Measurements from ENCODE around the gene AASDHPPT. TPM values are rescaled to one million over a fixed set of nuclear protein-coding genes. Genes with fewer than 3 reads are reported as not detected.

The AASDHPPT gene
- total RNA-seq, result 10 to 100 TPM; 35.3 to 49.0 (median 42.4) TPM

DNA sequence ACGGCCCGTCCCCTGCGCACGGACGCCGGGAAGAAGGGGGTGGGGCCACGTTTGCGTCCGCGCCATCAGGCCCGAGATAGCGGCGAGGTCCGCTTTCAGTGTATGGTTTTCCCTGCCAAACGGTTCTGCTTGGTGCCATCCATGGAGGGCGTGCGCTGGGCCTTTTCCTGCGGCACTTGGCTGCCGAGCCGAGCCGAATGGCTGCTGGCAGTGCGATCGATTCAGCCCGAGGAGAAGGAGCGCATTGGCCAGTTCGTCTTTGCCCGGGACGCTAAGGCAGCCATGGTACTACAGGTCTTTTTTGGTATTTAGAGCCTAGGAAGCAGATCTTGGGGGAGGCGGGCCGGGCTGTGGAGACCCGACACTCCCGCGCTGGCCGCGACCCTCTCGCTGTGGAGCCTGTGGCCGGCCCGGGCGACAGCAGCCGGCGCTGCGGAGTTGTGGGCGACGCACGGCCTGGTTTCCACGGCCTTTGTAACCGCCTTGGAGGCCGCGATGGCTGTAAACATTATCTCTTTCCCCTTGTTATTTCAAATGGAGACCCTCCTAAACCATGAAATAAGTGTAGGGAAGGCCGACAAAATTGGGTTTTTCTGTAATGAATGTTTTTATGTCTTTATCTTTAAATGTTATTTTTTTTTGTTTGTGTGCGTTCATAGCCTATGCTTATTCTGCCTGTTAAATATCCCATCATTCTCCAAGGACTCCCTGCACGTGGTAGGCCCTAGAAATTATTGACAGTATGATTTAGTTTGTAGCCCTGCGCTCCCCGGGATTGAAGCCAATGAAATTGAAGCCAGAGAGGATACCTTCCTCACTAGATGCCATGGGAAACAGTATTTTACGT lies at the start of gene AASDHPPT:
TSS of gene AASDHPPT (plus strand) at position 54 of the 847 bp plus-strand sequence. CDS start at position 103, 49 bp downstream.
- peak; percentile 6 to 7 for DNase-seq
- Histone ChIP-seq H3K4me1 (peaks cover 8 to 11% of the 10 kb centered on the region in 2 donors), H3K27ac (peak within 1 kb of the TSS; percentile 94 to 97 (median 96)), H3K27me3 (no peaks in the 10 kb centered on the region), H3K4me3 (replicated peaks in 1 of 3) (peak within 1 kb of the TSS; percentile 75 to 94 (median 84)), H3K9me3 (no peaks in the 10 kb centered on the region), H3K36me3 (peaks cover 0 to 10% of the 10 kb centered on the region in 2 donors)
- TF ChIP-seq POLR2A (IDR thresholded peaks at IDR 0.05) (peak in 1 of 2 donors; percentile 65), CTCF (IDR thresholded peaks at IDR 0.05) (peak in 1 of 6 experiments; percentile 10)
- WGBS, 2 donors, result 1% methylated on average over 27 of the region's 55 CpGs
- intact Hi-C loops (cut with DNase I), result loop anchor here (10.0 kb wide), 1 partner anchor 53 kb away; the partner anchor contains the start of gene MSANTD4

GRCh38 chr11:106030609-106031008 lies 46.9 kb upstream of the AASDHPPT start:
- H3K27ac ChIP-seq, result no peak overlapping the region
- H3K27me3 ChIP-seq, result no peaks in the 10 kb centered on the region
- no peak for DNase-seq
- TF ChIP-seq POLR2A (IDR thresholded peaks at IDR 0.05) (no peak), CTCF (IDR thresholded peaks at IDR 0.05) (no peak)
- H3K9me3 ChIP-seq, result no peaks in the 10 kb centered on the region
- intact Hi-C loops (cut with DNase I), result no loop called here
- WGBS, 2 donors, result 78 to 91% methylated on average over 4 of the region's 4 CpGs
- H3K4me1 ChIP-seq, result no peaks in the 10 kb centered on the region
- H3K4me3 ChIP-seq (replicated peaks in 1 of 3), result no peak overlapping the region
- H3K36me3 ChIP-seq, result no peaks in the 10 kb centered on the region

GRCh38 chr11:106031202-106031810 lies 46.2 kb upstream of the AASDHPPT start:
- Histone ChIP-seq H3K9me3 (no peaks in the 10 kb centered on the region), H3K27ac (no peak overlapping the region), H3K4me3 (replicated peaks in 1 of 3) (no peak overlapping the region), H3K4me1 (no peaks in the 10 kb centered on the region), H3K27me3 (no peaks in the 10 kb centered on the region), H3K36me3 (no peaks in the 10 kb centered on the region)
- TF ChIP-seq CTCF (IDR thresholded peaks at IDR 0.05) (no peak), POLR2A (IDR thresholded peaks at IDR 0.05) (no peak)
- DNase-seq, result no peak
- 70 to 72% methylated on average over 2 of the region's 2 CpGs for WGBS, 2 donors
- intact Hi-C loops (cut with DNase I), result no loop called here

DNA sequence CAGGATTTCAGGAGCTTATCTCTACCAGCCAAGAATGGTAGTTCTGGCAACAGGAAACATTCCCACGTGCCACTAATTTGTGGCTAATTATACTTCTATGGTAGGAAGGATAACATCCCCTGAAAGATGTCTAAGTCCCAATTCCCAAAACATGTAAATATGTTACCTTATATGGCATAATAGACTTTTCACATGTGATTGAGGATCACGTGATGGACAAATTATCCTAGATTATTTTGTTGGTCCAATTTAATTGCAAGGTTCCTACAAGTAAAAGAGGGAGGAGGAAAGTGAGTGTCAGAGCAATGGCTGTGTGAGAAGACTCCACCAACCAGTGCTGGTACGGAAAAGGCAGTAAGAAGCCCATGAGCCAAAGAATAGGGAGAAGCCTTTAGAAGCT lies 45.5 kb upstream of the AASDHPPT start:
- no peaks in the 10 kb centered on the region for H3K9me3 ChIP-seq
- no peaks in the 10 kb centered on the region for H3K36me3 ChIP-seq
- DNase-seq, result no peak
- intact Hi-C loops (cut with DNase I), result no loop called here
- no peak overlapping the region for H3K4me3 ChIP-seq (replicated peaks in 1 of 3)
- WGBS, 2 donors, result 76 to 81% methylated on average over 3 of the region's 3 CpGs
- no peaks in the 10 kb centered on the region for H3K4me1 ChIP-seq
- TF ChIP-seq POLR2A (IDR thresholded peaks at IDR 0.05), result no peak
- TF ChIP-seq CTCF (IDR thresholded peaks at IDR 0.05), result no peak
- H3K27ac ChIP-seq, result no peak overlapping the region
- H3K27me3 ChIP-seq, result no peaks in the 10 kb centered on the region

DNA sequence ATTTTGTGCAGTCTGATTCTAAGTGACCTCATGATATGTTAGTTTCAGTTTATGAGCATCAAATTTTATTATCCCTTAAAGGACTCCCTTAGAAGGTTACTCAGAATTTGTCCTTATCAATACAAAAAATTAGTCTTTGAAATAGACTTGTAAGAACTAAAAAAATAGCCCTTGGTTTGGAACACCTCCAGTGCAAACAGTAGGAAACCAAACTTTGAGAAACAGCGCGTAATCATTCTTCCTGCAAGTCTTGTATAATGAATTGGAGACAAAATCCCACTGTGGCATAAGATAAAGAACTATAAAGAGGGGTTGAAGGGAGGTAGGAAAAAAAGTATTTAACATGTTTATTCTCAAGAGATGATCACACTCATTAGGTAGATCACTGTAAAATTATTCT lies 44.6 kb upstream of the AASDHPPT start:
- H3K9me3 ChIP-seq, result no peaks in the 10 kb centered on the region
- 85 to 87% methylated on average over 2 of the region's 2 CpGs for WGBS, 2 donors
- intact Hi-C loops (cut with DNase I), result no loop called here

More for the DNA sequence above, 44.6 kb upstream of the AASDHPPT start:
- no peaks in the 10 kb centered on the region for H3K4me1 ChIP-seq
- no peak for DNase-seq
- H3K27ac ChIP-seq, result no peak overlapping the region
- no peaks in the 10 kb centered on the region for H3K27me3 ChIP-seq
- no peak for TF ChIP-seq POLR2A (IDR thresholded peaks at IDR 0.05)
- TF ChIP-seq CTCF (IDR thresholded peaks at IDR 0.05), result no peak
- no peaks in the 10 kb centered on the region for H3K36me3 ChIP-seq
- no peak overlapping the region for H3K4me3 ChIP-seq (replicated peaks in 1 of 3)

Measured in thyroid gland (tissue), 4 donors.